Measurements from ENCODE around the gene KRTAP5-9.

DNA sequence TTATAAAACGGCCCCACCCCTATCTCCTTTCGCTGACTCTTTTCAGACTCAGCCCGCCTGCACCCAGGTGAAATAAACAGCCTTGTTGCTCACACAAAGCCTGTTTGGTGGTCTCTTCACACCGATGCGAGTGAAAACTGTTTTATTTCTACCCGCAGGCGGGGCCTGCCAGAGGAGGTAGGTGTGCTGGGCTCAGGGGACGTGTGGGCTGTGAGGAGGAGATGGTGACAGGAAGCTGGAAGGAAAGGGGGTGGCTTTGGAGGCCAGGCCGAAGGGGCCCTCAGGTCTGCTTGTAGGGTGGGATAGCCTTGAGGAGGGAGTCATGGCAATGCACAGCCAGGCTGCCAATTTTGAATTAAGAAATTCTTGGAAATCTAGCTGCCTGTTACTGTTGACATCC lies 42.4 kb upstream of the KRTAP5-9 start:
- TF ChIP-seq, protein P1, sequence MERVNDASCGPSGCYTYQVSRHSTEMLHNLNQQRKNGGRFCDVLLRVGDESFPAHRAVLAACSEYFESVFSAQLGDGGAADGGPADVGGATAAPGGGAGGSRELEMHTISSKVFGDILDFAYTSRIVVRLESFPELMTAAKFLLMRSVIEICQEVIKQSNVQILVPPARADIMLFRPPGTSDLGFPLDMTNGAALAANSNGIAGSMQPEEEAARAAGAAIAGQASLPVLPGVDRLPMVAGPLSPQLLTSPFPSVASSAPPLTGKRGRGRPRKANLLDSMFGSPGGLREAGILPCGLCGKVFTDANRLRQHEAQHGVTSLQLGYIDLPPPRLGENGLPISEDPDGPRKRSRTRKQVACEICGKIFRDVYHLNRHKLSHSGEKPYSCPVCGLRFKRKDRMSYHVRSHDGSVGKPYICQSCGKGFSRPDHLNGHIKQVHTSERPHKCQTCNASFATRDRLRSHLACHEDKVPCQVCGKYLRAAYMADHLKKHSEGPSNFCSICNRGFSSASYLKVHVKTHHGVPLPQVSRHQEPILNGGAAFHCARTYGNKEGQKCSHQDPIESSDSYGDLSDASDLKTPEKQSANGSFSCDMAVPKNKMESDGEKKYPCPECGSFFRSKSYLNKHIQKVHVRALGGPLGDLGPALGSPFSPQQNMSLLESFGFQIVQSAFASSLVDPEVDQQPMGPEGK (CRISPR knock-in tag; IDR thresholded peaks at IDR 0.05; ENCODE audit: borderline replicate concordance): no peak
- TF ChIP-seq ZFP3 (CRISPR knock-in tag; IDR thresholded peaks at IDR 0.05) (no peak), ZFP30 (CRISPR knock-in tag; IDR thresholded peaks at IDR 0.05) (no peak), PPARA (CRISPR knock-in tag; IDR thresholded peaks at IDR 0.05; ENCODE audit: borderline replicate concordance) (no peak), OSR1 (CRISPR knock-in tag; IDR thresholded peaks at IDR 0.05) (no peak), ISL1 (CRISPR knock-in tag; IDR thresholded peaks at IDR 0.05) (no peak), ZNF8 (CRISPR knock-in tag; IDR thresholded peaks at IDR 0.05) (no peak), SNAI2 (CRISPR knock-in tag; IDR thresholded peaks at IDR 0.05) (no peak), BACH2 (CRISPR knock-in tag; IDR thresholded peaks at IDR 0.05; ENCODE audit: borderline replicate concordance) (no peak), ARNTL (CRISPR knock-in tag; IDR thresholded peaks at IDR 0.05; ENCODE audit: borderline replicate concordance, low read depth) (no peak)
- TF ChIP-seq, protein P2, sequence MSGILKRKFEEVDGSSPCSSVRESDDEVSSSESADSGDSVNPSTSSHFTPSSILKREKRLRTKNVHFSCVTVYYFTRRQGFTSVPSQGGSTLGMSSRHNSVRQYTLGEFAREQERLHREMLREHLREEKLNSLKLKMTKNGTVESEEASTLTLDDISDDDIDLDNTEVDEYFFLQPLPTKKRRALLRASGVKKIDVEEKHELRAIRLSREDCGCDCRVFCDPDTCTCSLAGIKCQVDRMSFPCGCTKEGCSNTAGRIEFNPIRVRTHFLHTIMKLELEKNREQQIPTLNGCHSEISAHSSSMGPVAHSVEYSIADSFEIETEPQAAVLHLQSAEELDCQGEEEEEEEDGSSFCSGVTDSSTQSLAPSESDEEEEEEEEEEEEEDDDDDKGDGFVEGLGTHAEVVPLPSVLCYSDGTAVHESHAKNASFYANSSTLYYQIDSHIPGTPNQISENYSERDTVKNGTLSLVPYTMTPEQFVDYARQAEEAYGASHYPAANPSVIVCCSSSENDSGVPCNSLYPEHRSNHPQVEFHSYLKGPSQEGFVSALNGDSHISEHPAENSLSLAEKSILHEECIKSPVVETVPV (CRISPR knock-in tag; IDR thresholded peaks at IDR 0.05): no peak
